NCI-H1417 treated with DMSO at 0.1 percent for 48 hours (cell line): ENCODE data around the gene PYROXD2.
"Not testable (repeated sequence)": the region's sequence is repeated elsewhere in the genome, so short reads cannot be mapped to it uniquely, and the experiment has no call there.

ENCODE experiments used
- DNase-seq: peaks from one replicate; lab custom pipeline; 2025; lab: John Stamatoyannopoulos, UW

PYROXD2 gene

DNA sequence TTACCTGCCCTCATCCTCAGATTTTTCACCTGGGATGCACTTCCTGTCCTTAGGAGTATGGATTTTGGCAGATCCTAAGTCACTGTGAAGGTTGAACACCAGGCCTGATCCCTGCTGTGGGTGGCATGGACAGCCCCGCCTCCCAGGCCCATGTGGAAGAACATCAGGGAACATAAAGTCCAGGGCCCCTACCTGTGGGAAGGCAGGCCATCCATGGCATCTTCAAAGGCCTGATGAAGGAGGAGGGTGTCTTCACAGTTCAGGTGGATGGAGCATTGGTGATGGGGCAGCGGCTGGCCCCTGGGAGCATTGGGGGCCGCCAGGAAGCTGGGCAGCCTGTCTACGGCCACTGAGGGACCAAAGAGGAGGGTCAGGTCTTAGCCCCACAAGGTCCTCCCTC lies 24.6 kb downstream of the PYROXD2 start:
- no peak for DNase-seq

DNA sequence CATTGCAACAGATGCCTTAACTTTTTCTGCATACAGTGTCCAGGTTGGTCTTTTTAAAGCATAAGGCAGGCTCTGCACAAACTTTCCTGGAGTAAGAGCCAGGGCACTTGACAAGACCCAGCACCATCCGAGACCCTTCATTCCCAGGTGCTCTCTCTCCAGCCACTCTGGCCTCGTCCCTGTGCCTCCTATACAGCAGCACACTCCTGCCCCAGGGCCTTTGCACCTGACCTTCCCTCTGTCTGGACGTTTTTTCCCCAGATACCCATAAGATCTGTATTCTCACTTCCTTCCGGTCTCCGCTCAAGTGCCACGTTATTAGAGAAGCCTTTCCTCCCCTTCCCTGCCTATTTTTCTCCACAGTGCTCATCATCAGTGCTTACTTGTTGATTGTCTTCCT lies 25.6 kb downstream of the PYROXD2 start:
- no peak for DNase-seq

DNA sequence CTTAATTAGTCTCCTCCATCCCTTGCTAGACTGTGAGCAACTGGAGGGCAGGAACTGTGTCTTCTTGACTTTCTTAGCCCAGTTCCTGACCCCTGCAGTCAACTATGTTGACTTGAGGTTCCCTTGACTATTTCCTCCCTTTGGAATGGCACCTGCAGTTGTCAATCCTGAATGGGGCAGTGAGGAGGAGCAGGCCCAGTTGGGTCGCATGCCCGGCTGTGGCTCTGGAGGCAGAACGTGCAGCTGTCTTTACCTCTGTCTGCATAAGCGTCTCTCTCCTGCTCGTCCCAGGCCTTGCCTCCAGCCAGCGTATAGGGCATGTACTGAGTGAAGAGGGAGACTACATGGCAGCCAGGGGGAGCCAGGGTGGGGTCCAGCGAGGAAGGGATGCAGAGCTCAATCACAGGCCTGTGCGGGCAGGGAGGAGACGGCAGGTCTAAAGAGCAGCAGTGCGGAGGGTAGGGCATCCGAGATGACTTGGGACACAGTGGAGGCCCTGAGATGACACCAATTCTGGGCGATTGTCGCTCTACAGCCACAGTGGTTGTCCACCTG lies 26.8 kb downstream of the PYROXD2 start:
- DNase-seq = no peak

GRCh38 chr10:98384531-98385133 lies 30.4 kb downstream of the PYROXD2 start:
- DNase-seq = no peak

DNA sequence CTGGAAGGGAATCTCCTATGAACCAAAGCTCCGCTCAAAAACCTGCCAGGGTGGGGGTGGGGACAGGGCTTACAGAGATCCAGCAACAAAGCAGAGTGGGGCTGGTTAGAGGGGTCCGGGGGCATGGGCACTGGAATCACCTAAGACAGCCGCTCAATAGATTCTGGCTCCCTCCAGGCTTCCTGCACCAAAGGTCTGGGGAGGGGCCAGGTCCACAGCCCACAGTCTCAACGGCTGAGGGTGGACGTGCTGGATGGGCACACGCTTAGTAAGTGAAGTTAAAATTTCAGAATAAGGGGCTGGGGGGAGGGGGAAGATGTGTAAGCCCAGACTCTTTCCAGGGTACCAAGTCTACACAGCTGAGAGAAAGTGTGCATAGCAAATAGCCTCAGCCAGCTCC lies 31.1 kb downstream of the PYROXD2 start:
- DNase-seq = no peak

DNA sequence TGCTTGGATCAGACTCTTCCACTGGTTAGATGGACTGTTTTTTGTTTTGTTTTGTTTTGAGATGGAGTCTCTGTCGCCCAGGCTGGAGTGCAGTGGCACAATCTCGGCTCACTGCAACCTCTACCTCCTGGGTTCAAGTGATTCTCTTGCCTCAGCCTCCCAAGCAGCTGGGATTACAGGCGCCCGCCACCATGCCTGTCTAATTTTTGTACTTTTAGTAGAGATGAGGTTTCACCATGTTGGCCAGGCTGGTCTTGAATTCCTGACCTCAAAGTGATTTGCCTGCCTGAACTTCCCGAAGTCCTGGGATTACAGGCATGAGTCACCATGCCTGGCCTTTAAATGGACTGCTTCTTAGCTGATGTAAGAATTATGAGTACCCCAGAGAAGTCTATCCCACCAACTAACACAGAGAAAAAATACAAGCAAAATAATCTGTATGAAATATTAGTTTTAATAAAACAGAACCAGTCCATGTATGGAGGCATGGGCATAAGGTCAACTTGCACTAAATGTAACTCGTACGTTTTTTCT lies 31.8 kb downstream of the PYROXD2 start:
- not testable (repeated sequence) for DNase-seq

DNA sequence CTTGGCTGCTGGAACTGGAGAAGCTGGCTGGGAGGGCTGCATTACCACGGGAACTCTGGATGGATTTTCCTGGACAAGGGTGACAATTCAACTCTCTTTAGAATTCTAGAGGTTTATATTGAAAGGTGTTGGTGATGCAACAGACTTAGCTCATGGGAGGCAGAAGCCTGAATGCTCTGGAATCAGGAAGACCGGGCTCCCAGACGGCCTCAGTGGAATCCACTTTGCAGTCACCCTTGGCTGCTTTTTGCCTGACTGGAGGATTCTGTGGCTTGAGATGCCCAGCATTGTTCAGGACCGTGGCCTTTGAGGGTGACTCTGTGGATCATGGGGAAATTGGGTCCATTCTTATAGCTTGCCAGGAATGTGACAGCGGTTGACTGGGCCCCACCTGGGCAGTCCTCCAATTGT lies 32.3 kb downstream of the PYROXD2 start:
- no peak for DNase-seq

DNA sequence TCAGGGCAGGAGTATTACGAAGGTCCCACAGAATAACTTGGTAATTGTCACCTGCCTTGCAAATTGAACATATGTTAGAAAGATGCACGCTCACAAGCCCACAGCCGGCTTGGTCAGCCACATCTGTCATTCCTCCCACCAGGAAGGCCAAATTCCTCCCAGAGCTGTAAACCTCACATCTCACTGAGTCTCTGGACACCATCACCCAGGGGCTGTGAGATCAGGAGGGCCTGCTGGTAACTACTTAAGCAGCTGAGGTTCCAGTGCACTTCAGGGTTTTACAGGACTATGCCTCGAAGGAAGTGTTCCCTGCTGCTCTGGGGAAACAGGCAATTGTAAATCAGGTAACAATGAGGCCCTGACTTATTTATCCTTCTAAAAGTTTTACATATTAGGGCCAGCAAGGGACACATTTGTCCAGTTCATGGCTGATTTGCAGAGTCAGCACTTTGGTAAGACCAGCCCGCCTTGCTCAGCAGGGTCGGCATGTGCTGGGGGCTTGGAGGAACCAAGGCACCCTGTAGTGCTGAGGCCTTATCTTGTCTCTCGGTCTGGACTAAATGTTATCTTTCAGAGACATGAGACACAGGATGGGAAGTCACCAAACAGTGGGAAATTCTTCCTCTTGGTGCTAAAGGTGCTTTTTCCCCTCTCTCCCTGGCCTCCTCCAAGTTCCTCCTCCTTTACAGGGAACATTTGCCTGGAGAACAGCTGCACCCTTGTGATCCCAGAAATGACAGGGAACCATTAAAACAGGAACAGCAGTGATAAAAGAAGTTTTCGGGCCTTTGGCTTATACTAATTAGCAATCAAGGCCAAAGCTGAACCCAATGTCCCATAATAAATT lies 34.3 kb downstream of the PYROXD2 start:
- no peak for DNase-seq

- no peak for DNase-seq
Measured at GRCh38 chr10:98378722-98379121, 36.3 kb downstream of the PYROXD2 start.

DNA sequence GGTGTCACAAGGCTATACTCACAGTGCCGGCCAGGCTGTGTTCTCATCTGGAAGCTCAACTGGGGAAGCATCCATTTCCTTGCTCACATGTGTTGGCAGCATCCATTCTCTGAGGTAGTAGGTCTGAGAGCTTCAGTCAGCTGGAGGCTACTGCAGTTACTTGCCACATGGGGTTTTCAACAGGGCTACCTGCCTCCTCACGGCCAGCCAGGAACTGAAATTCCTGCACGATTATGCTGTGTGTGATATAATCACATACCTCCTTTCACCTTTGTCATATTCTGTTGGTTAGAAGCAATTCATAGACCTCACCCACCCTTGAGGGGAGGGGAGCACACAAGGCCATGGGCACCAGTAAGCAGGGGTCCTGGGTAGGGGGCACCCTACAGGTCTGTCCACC lies 37.4 kb downstream of the PYROXD2 start:
- DNase-seq = no peak

- no peak for DNase-seq
Measured at GRCh38 chr10:98377001-98377400, 38.0 kb downstream of the PYROXD2 start.

- no peak for DNase-seq
Measured at GRCh38 chr10:98376485-98376884, 38.5 kb downstream of the PYROXD2 start.

GRCh38 chr10:98374217-98374985 lies 40.6 kb downstream of the PYROXD2 start:
- no peak for DNase-seq

DNA sequence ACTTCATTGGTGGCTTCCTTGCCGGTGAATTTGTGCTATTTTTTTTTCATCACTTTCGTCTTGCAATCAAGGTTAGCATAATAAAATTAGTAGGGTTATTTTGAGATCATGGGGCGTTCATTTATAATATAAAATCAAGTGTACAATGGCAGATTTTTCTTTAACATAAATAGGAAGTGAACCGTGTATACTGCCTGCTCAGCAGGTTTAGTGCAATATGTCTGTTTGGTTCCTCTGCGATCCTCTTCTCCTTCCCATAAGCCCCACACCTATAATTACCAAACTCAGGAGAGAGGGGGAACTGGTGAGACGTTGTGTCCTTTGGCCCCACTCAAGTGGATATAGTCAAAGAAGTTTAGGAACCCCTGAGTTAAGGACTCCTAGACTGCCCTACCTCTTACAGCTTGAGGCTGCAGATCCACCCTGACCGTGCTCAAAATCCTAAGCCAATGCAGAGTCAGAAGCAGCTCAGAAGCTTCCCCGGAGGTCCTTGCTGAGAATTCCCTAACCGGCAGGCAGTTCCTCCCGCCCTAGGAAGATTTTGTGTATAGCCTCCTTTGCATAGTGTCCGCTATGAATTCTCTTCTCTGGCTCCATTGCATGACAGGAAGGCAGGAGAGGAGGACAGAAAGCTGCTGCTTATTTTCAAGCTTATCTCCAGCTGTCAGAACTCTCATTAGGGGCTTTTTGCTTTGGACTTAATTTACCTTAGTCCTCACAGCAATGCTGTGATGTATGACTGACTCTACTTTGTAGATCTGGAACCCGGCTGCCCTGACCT lies 41.5 kb downstream of the PYROXD2 start:
- no peak for DNase-seq

DNA sequence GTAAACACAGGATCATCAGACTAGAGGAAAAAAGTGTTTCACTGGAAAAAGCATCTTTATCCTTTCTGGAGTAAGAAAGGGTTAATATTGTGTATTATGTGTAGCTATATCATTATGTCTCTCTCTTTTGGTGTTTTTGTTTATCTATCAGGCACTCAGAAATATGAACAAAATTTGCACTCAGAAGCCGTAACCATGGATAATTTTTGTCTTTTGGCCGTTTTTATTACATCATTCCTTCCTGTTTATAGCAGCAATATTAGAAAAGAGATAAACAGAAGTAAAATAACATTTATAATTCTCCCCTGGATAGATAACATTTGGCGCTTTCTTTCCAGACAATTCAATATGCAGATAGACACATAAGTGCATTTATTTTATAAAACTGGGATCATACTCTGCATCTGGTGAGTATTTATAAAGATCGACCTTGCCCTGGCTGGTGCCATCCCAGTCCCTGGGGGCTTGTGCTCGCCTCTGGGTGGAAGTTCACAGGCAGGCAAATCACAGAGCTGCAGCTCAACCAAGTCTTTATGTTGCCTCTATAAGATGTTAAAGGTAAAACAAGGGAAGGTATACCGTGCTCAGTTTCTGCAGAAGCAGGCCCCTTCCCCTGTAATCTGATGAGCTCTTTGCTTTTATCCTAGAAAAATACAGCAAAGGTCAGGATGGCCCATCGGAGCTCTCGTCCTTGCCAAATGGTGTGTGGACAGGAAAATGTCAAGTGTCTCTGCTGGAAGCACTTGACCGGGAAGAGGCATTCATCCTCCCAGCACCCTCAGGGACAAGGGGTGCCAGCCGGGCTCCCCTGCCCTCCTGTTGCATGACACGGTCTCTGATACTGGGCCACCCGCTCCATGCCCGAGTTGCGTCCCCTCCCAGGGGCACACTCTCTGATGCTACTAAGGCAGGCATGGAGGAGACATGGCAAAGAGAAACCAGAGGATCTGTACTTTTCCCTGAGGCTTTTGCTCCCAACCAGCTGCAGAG lies 43.9 kb downstream of the PYROXD2 start:
- DNase-seq = no peak

- no peak for DNase-seq
Measured at GRCh38 chr10:98369801-98370200, 45.2 kb downstream of the PYROXD2 start.

GRCh38 chr10:98368644-98369043 lies 46.3 kb downstream of the PYROXD2 start:
- DNase-seq = no peak

DNA sequence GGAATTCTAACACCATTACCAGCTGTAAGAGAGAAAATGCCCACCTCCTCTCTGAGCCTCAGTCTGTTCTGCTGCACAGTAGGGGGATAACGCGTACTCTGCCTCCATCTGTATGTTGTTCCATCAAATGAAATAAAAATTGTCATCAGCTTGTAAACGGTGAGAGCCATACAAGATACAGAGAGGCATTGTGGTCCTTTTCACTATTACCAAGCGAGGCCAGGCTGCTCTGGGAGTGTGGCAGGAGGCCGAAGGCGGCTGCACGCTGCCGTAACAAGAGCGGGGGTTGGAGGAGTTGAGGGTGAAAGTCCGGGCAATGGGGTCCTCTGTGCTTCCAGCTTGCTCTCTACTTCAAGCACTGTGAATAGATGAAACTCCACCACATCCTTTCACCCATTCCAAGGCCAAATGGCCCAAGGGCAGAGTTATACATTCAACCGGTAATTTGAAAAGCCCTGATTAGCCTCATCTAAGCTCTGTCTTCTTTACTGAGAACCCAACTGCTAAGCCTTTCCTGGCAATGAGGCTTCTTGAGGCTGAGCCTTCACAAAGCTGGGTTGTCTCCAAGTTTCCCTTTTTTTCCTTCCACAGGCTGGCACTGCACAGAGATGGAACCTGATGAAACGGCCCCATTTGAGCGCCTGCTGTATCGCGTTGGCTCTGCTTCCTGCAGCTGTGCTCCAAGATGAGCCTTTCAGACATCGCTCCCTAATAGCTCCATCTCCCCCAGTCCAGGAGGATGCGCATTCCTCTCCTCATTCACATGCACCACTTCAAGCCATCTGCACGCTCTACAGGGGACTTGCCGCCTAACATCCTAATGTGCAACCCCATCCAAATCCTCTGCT lies 47.2 kb downstream of the PYROXD2 start:
- no peak for DNase-seq

DNA sequence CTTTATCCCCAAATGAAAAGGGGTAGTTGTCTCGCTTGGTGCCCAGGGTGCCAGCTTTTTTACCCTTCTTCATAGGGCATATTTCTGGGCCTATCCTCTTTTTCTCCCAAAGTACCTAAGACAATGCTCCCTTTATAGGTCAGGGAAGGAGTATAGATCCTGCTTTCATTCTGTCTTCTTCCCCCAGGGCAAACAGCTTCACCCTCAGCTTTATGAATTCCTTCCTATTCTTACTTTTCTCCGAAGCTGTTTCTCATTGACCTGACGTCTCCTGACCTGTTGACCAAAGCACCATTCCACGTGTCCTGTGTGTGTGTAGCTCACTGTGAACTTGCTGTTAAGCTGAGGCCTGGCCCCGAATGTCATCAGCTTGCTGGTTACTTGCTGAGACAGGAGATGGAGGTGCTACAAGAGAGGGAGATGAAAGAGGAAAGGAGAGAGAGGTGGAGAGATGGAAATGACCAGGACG lies 48.9 kb downstream of the PYROXD2 start:
- no peak for DNase-seq
